H9 (cell line): Measurements from ENCODE around the gene AHNAK. TPM values are rescaled to one million over a fixed set of nuclear protein-coding genes. Genes with fewer than 3 reads are reported as not detected.

Source experiments
- DNase-seq: peaks from one replicate; pipeline ENCODE4 v3.0.0-alpha.2; 2017
- H2AFZ ChIP-seq: one replicate; pipeline ENCODE4 v1.6.1; 2013; ENCODE audit warnings: mild to moderate bottlenecking, low read length, control low read depth, moderate library complexity
- H2AK5ac ChIP-seq: 2 replicates; pipeline ENCODE4 v1.6.1; 2013; ENCODE audit warnings: low read length, control low read depth, mixed read lengths; ENCODE audit not compliant: insufficient read length
- H2BK120ac ChIP-seq: one replicate; pipeline ENCODE4 v1.6.1; 2013; ENCODE audit warnings: low read depth, mild to moderate bottlenecking, low read length, control low read depth, inconsistent platforms; ENCODE audit not compliant: poor library complexity, severe bottlenecking
- H2BK12ac ChIP-seq: 2 replicates; pipeline ENCODE4 v1.6.1; 2013; ENCODE audit warnings: low read length, control low read depth, mixed read lengths, low read depth; ENCODE audit not compliant: insufficient read length
- H2BK15ac ChIP-seq: 2 replicates; pipeline ENCODE4 v1.6.1; 2013; ENCODE audit warnings: low read depth, low read length, control low read depth
- H2BK20ac ChIP-seq: one replicate; pipeline ENCODE4 v1.6.1; 2013; ENCODE audit warnings: low read depth, mild to moderate bottlenecking, low read length, control low read depth, inconsistent platforms; ENCODE audit not compliant: poor library complexity, severe bottlenecking
- H2BK5ac ChIP-seq: 2 replicates; pipeline ENCODE4 v1.6.1; 2013; ENCODE audit warnings: low read length, control low read depth, mixed read lengths; ENCODE audit not compliant: insufficient read length
- H3K14ac ChIP-seq: 2 replicates; pipeline ENCODE4 v1.6.1; 2013; ENCODE audit warnings: low read length, control low read depth; ENCODE audit not compliant: insufficient read depth
- H3K18ac ChIP-seq: 2 replicates; pipeline ENCODE4 v1.6.1; 2013; ENCODE audit warnings: low read depth, mild to moderate bottlenecking, mixed read lengths, low read length, control low read depth; ENCODE audit not compliant: insufficient read length
- H3K23ac ChIP-seq: 2 replicates; pipeline ENCODE4 v1.6.1; 2013; ENCODE audit warnings: low read length, control low read depth, mixed read lengths, low read depth; ENCODE audit not compliant: insufficient read length
- H3K23me2 ChIP-seq: 2 replicates; pipeline ENCODE4 v1.6.1; 2013; ENCODE audit warnings: low read depth, mild to moderate bottlenecking, mixed read lengths, low read length, control low read depth; ENCODE audit not compliant: insufficient read length, poor library complexity, severe bottlenecking
- H3K27ac ChIP-seq: 2 replicates; pipeline ENCODE4 v1.5.1; 2013; ENCODE audit warnings: low read length, control low read depth, mixed read lengths, low read depth; ENCODE audit not compliant: insufficient read length
- H3K27me3 ChIP-seq: 2 replicates; pipeline ENCODE4 v1.6.1; 2013; ENCODE audit warnings: low read length, control low read depth, inconsistent platforms; ENCODE audit not compliant: insufficient read depth
- H3K4ac ChIP-seq: 2 replicates; pipeline ENCODE4 v1.6.1; 2013; ENCODE audit warnings: low read depth, mild to moderate bottlenecking, control low read depth, inconsistent platforms, low read length, moderate library complexity
- H3K4me1 ChIP-seq: 2 replicates; pipeline ENCODE4 v1.6.1; 2013; ENCODE audit warnings: low read length, control low read depth, inconsistent platforms; ENCODE audit not compliant: insufficient read depth
- H3K4me2 ChIP-seq: 2 replicates; pipeline ENCODE4 v1.6.1; 2013; ENCODE audit warnings: low read length, control low read depth, mixed read lengths; ENCODE audit not compliant: insufficient read length, insufficient read depth
- H3K56ac ChIP-seq: 2 replicates; pipeline ENCODE4 v1.6.1; 2013; ENCODE audit warnings: low read depth, mild to moderate bottlenecking, mixed read lengths, low read length, control low read depth; ENCODE audit not compliant: insufficient read length
- H3K79me1 ChIP-seq: 2 replicates; pipeline ENCODE4 v1.6.1; 2013; ENCODE audit warnings: low read depth, mild to moderate bottlenecking, moderate library complexity, low read length, control low read depth, inconsistent platforms; ENCODE audit not compliant: insufficient read depth, poor library complexity, severe bottlenecking
- H3K79me2 ChIP-seq: 2 replicates; pipeline ENCODE4 v1.6.1; 2013; ENCODE audit warnings: low read length, control low read depth, inconsistent platforms; ENCODE audit not compliant: insufficient read depth
- H3K9ac ChIP-seq: 2 replicates; pipeline ENCODE4 v1.6.1; 2013; ENCODE audit warnings: low read length, control low read depth, mixed read lengths; ENCODE audit not compliant: insufficient read length; ENCODE audit errors: extremely low read depth
- H3K9me3 ChIP-seq: one replicate; pipeline ENCODE4 v1.6.1; 2013; ENCODE audit warnings: low read depth, low read length, inconsistent platforms; ENCODE audit not compliant: control insufficient read depth
- H3T11ph ChIP-seq: one replicate; pipeline ENCODE4 v1.6.1; 2013; ENCODE audit warnings: mild to moderate bottlenecking, low read length, control low read depth, inconsistent platforms
- H4K20me1 ChIP-seq: one replicate; pipeline ENCODE4 v1.6.1; 2013; ENCODE audit not compliant: control insufficient read depth, insufficient read length, insufficient read depth
- H4K5ac ChIP-seq: 2 replicates; pipeline ENCODE4 v1.6.1; 2013; ENCODE audit warnings: low read depth, mild to moderate bottlenecking, mixed read lengths, low read length, control low read depth; ENCODE audit not compliant: insufficient read length
- H4K8ac ChIP-seq: replicated peaks from 2 replicates; pipeline ENCODE4 v1.6.1; 2013; ENCODE audit warnings: low read length, control low read depth, mixed read lengths, low read depth; ENCODE audit not compliant: insufficient read length
- H4K91ac ChIP-seq: 2 replicates; pipeline ENCODE4 v1.6.1; 2013; ENCODE audit warnings: low read depth, mild to moderate bottlenecking, moderate library complexity, mixed read lengths, low read length, control low read depth; ENCODE audit not compliant: insufficient read length
- H3K27ac Mint-ChIP-seq, 3 experiments: 2 replicates in 2 of 3; 3 replicates in 1 of 3; pipeline ENCODE4 v1.8.0; 2020 to 2021; ENCODE audit warnings: mixed read lengths in 3 of 3, mild to moderate bottlenecking in 1 of 3, moderate library complexity in 1 of 3
- H3K27me3 Mint-ChIP-seq: 2 replicates; pipeline ENCODE4 v1.8.0; 2021; ENCODE audit warnings: low read depth, mild to moderate bottlenecking, moderate library complexity, mixed read lengths
- H3K36me3 Mint-ChIP-seq, 3 experiments: 2 replicates in 2 of 3; 3 replicates in 1 of 3; pipeline ENCODE4 v1.8.0; 2020 to 2021; ENCODE audit warnings: low read depth in 3 of 3, mixed read lengths in 3 of 3; ENCODE audit not compliant: insufficient read depth in 1 of 3
- H3K4me1 Mint-ChIP-seq, 2 experiments: 2 replicates each; pipeline ENCODE4 v1.8.0; 2020; ENCODE audit warnings: mixed read lengths in 2 of 2
- H3K4me3 Mint-ChIP-seq, 2 experiments: 2 replicates in 1 of 2; 3 replicates in 1 of 2; pipeline ENCODE4 v1.8.0; 2020 to 2021; ENCODE audit warnings: mild to moderate bottlenecking in 2 of 2, mixed read lengths in 2 of 2, moderate library complexity in 1 of 2
- H3K9me3 Mint-ChIP-seq, 2 experiments: 2 replicates in 1 of 2; 3 replicates in 1 of 2; pipeline ENCODE4 v1.8.0; 2020; ENCODE audit warnings: mild to moderate bottlenecking in 2 of 2, mixed read lengths in 2 of 2, moderate library complexity in 1 of 2
- CTCF ChIP-seq: fragments of 200-600 bp; sonication (generic); conservative IDR thresholded peaks from 3 replicates; pipeline ENCODE4 v1.8.0; 2021; ENCODE audit warnings: antibody characterized with exemption, mild to moderate bottlenecking
- WGBS: extraction: QIAGEN DNeasy Blood & Tissue Kit; methylation state at CpG from one replicate; pipeline ENCODE4 v1.1.7; 2013; ENCODE audit warnings: missing lambda C conversion rate, low lambda C conversion rate, mixed read lengths; ENCODE audit not compliant: insufficient read length; ENCODE audit errors: extremely low coverage; 5-methylcytosine and 5-hydroxymethylcytosine counted together
- total RNA-seq: library from RNA; stranded (reverse); gene quantifications from 2 replicates; pipeline ENCODE4 v1.2.1, GENCODE V29; 2021

AHNAK gene
- total RNA-seq, 1 experiment from 2014 or later = 15.2 TPM

- H3K4me2 ChIP-seq = no peak overlapping the region
- no peak for DNase-seq
These were observed 145.8 kb downstream of the AHNAK start for GRCh38 chr11:62400760-62401159.

More at GRCh38 chr11:62400760-62401159, 145.8 kb downstream of the AHNAK start:
- Histone ChIP-seq H3T11ph (no peak overlapping the region), H2AK5ac (no peak overlapping the region), H2BK12ac (no peak overlapping the region), H2BK120ac (no peak overlapping the region), H2BK5ac (no peak overlapping the region), H2BK15ac (no peak overlapping the region), H4K5ac (no peak overlapping the region), H3K18ac (no peak overlapping the region), H3K27ac (no peak overlapping the region), H3K23ac (no peak overlapping the region), H3K79me2 (no peaks in the 10 kb centered on the region), H4K91ac (no peak overlapping the region), H3K79me1 (no peaks in the 10 kb centered on the region), H2BK20ac (no peak overlapping the region), H4K20me1 (no peaks in the 10 kb centered on the region), H3K9me3 (no peaks in the 10 kb centered on the region), H3K9ac (no peak overlapping the region), H3K23me2 (no peaks in the 10 kb centered on the region), H3K14ac (no peak overlapping the region), H2AFZ (no peak overlapping the region), H3K4me1 (no peaks in the 10 kb centered on the region; the same call in 1 of the 2 replicates), H3K27me3 (no peaks in the 10 kb centered on the region), H3K4ac (no peak overlapping the region), H3K56ac (no peak overlapping the region), H4K8ac (no peak overlapping the region)
- Mint-ChIP-seq H3K36me3 (no peaks in the 10 kb centered on the region; a peak in 1 of 7 replicates), H3K4me1 (peaks cover 19 to 51% of the 10 kb centered on the region in 2 experiments), H3K4me3 (no peak overlapping the region), H3K27ac (peak overlapping the region in 1 of 3 experiments; percentile 70; a peak in 1 of 7 replicates), H3K27me3 (peaks cover 4% of the 10 kb centered on the region), H3K9me3 (no peaks in the 10 kb centered on the region)
- no peak for TF ChIP-seq CTCF
- no CpG with 5 or more reads among the region's 9 CpGs for WGBS
